Activated CD8-positive, alpha-beta T cell treated with anti-CD3 and anti-CD28 coated beads, Interleukin-2, amount 10 ng/mL, durations not matched to agents 7 days and 5 days (primary cell): ENCODE data around the gene MANSC1. TPM values are rescaled to one million over a fixed set of nuclear protein-coding genes. Genes with fewer than 3 reads are reported as not detected.
"Not testable (repeated sequence)": the region's sequence is repeated elsewhere in the genome, so short reads cannot be mapped to it uniquely, and the experiment has no call there.

Experiments used
- ATAC-seq: fragments of 150-1000 bp; cut with Tn5 transposase; one replicate; pipeline ENCODE4 v1.10.0; 2021; ENCODE audit warnings: moderate library complexity
- CTCF ChIA-PET: fragments of 350-600 bp; sonication (Branson Sonifier 250); formaldehyde crosslinking; loops from one replicate; lab custom pipeline; 2021; ENCODE audit warnings: antibody characterized with exemption; lab: Charles Lee
- POLR2A ChIA-PET: fragments of 350-600 bp; sonication (Branson Sonifier 250); formaldehyde crosslinking; loops from one replicate; lab custom pipeline; 2021; ENCODE audit warnings: antibody characterized with exemption; lab: Charles Lee
- DNase-seq: peaks from one replicate; pipeline ENCODE4 v3.0.0-alpha.2; 2020
- H3K27ac Mint-ChIP-seq: one replicate; pipeline ENCODE4 v1.8.0; 2021; ENCODE audit warnings: mild to moderate bottlenecking, mixed read lengths
- H3K27me3 Mint-ChIP-seq: one replicate; pipeline ENCODE4 v1.8.0; 2021; ENCODE audit warnings: low read depth, mixed read lengths
- H3K36me3 Mint-ChIP-seq: one replicate; pipeline ENCODE4 v1.8.0; 2021; ENCODE audit warnings: low read depth, mixed read lengths
- H3K4me1 Mint-ChIP-seq: one replicate; pipeline ENCODE4 v1.8.0; 2021; ENCODE audit warnings: low read depth, mixed read lengths
- H3K4me3 Mint-ChIP-seq: one replicate; pipeline ENCODE4 v1.8.0; 2021; ENCODE audit warnings: mild to moderate bottlenecking, mixed read lengths
- H3K9me3 Mint-ChIP-seq: one replicate; pipeline ENCODE4 v1.8.0; 2022; ENCODE audit warnings: mixed read lengths; ENCODE audit not compliant: insufficient read depth
- total RNA-seq, 2 experiments: library from RNA; stranded (reverse); gene quantifications; one replicate each; pipeline ENCODE4 v1.2.3, GENCODE V29; 2021

The MANSC1 gene
- total RNA-seq, 2 experiments from 2014 or later: 0.13 TPM; not detected in 1

- Mint-ChIP-seq H3K9me3 (no peaks in the 10 kb centered on the region), H3K36me3 (no peaks in the 10 kb centered on the region), H3K4me3 (no peak overlapping the region), H3K27ac (no peak overlapping the region), H3K27me3 (peaks cover 14% of the 10 kb centered on the region), H3K4me1 (peaks cover 7% of the 10 kb centered on the region)
- ATAC-seq (no peak), DNase-seq (no peak)
- ChIA-PET POLR2A (no interaction called here), CTCF (no interaction called here)
Measured at GRCh38 chr12:12323118-12323517, 26.9 kb downstream of the MANSC1 start.

GRCh38 chr12:12319451-12320183 lies 30.4 kb downstream of the MANSC1 start:
- DNase-seq: no peak
- ChIA-PET POLR2A (no interaction called here), CTCF (interaction anchor here (0.9 kb wide), 1 partner anchor 8 kb away, joined by 3 read pairs; no protein-coding TSS in a partner anchor)
- Mint-ChIP-seq H3K4me1 (no peaks in the 10 kb centered on the region), H3K27ac (no peak overlapping the region), H3K36me3 (no peaks in the 10 kb centered on the region), H3K27me3 (peaks cover 14% of the 10 kb centered on the region), H3K4me3 (no peak overlapping the region), H3K9me3 (no peaks in the 10 kb centered on the region)
- no peak for ATAC-seq

GRCh38 chr12:12315838-12316237 lies 34.2 kb downstream of the MANSC1 start:
- peaks cover 9% of the 10 kb centered on the region for H3K27me3 Mint-ChIP-seq
- no peak for DNase-seq
- no peak overlapping the region for H3K27ac Mint-ChIP-seq
- no peaks in the 10 kb centered on the region for H3K36me3 Mint-ChIP-seq
- ATAC-seq: no peak
- CTCF ChIA-PET: no interaction called here
- H3K4me3 Mint-ChIP-seq: no peak overlapping the region
- POLR2A ChIA-PET: no interaction called here
- no peaks in the 10 kb centered on the region for H3K9me3 Mint-ChIP-seq
- no peaks in the 10 kb centered on the region for H3K4me1 Mint-ChIP-seq

- H3K27me3 Mint-ChIP-seq, H3K36me3 Mint-ChIP-seq, DNase-seq, ATAC-seq, H3K4me3 Mint-ChIP-seq, H3K27ac Mint-ChIP-seq, H3K9me3 Mint-ChIP-seq, H3K4me1 Mint-ChIP-seq, CTCF ChIA-PET, POLR2A ChIA-PET: not testable (repeated sequence)
Measured at GRCh38 chr12:12310695-12311094, 39.3 kb downstream of the MANSC1 start.

- ATAC-seq (no peak), DNase-seq (no peak)
- POLR2A ChIA-PET: no interaction called here
Measured at GRCh38 chr12:12305568-12306300, 44.3 kb downstream of the MANSC1 start.

GRCh38 chr12:12302976-12303375 lies 47.1 kb downstream of the MANSC1 start:
- Mint-ChIP-seq H3K4me3 (no peak overlapping the region), H3K27me3 (peaks cover 11% of the 10 kb centered on the region), H3K4me1 (peaks cover 4% of the 10 kb centered on the region), H3K27ac (no peak overlapping the region), H3K36me3 (no peaks in the 10 kb centered on the region), H3K9me3 (no peaks in the 10 kb centered on the region)
- POLR2A ChIA-PET: no interaction called here
- CTCF ChIA-PET: no interaction called here
- ATAC-seq (no peak), DNase-seq (no peak)

More at GRCh38 chr12:12305568-12306300, 44.3 kb downstream of the MANSC1 start:
- H3K27me3 Mint-ChIP-seq: peaks cover 9% of the 10 kb centered on the region
- H3K27ac Mint-ChIP-seq: no peak overlapping the region
- no peaks in the 10 kb centered on the region for H3K9me3 Mint-ChIP-seq
- no peaks in the 10 kb centered on the region for H3K36me3 Mint-ChIP-seq
- CTCF ChIA-PET: interaction anchor here (1.1 kb wide), 1 partner anchor 22 kb away, joined by 4 read pairs; no protein-coding TSS in a partner anchor
- no peak overlapping the region for H3K4me3 Mint-ChIP-seq
- peaks cover 4% of the 10 kb centered on the region for H3K4me1 Mint-ChIP-seq

GRCh38 chr12:12301122-12301521 lies 48.9 kb downstream of the MANSC1 start:
- ChIA-PET CTCF (no interaction called here), POLR2A (no interaction called here)
- no peak overlapping the region for H3K27ac Mint-ChIP-seq
- ATAC-seq: no peak
- H3K4me3 Mint-ChIP-seq: no peak overlapping the region
- no peak for DNase-seq
- H3K4me1 Mint-ChIP-seq: peaks cover 2% of the 10 kb centered on the region
- no peaks in the 10 kb centered on the region for H3K9me3 Mint-ChIP-seq
- peaks cover 12% of the 10 kb centered on the region for H3K27me3 Mint-ChIP-seq
- no peaks in the 10 kb centered on the region for H3K36me3 Mint-ChIP-seq

DNA sequence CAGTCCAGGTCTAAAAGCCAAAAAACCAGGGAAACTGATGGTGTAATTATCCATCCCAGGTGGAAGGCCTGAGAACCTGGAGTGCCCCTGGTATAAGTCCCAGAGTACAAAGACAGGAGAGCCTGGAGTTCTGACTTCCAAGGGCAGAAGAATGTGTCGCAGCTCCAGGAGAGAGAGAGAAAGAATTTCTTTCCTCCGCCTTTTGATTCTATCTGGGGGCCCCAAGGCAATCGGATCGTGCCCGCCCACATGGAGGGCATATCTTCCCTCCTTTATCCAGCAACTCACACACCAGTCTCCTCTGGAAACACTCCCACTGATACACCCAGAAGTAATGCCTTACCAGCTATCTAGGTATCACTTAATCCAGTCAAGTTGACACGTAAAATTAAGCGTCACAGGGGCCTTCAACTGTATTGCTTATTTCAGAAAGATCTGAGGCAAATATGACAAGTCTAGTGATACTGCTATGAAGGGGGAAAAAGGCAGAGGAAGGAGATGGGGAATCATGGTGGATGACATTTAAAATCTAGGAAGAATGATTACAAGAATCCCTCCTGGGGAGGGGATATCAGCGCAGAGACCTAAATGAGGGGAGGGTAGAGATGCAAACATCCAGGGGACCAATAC lies 52.7 kb downstream of the MANSC1 start:
- H3K36me3 Mint-ChIP-seq: no peaks in the 10 kb centered on the region
- H3K27ac Mint-ChIP-seq: no peak overlapping the region
- CTCF ChIA-PET: no interaction called here
- H3K4me1 Mint-ChIP-seq: no peaks in the 10 kb centered on the region
- H3K27me3 Mint-ChIP-seq: peaks cover 6% of the 10 kb centered on the region
- ATAC-seq (no peak), DNase-seq (no peak)
- POLR2A ChIA-PET: no interaction called here
- H3K4me3 Mint-ChIP-seq: no peak overlapping the region
- H3K9me3 Mint-ChIP-seq: no peaks in the 10 kb centered on the region

GRCh38 chr12:12294215-12295005 lies 55.6 kb downstream of the MANSC1 start:
- POLR2A ChIA-PET: no interaction called here
- ATAC-seq (no peak), DNase-seq (no peak)
- no peaks in the 10 kb centered on the region for H3K36me3 Mint-ChIP-seq
- H3K27me3 Mint-ChIP-seq: peaks cover 6% of the 10 kb centered on the region
- H3K27ac Mint-ChIP-seq: no peak overlapping the region
- H3K4me1 Mint-ChIP-seq: no peaks in the 10 kb centered on the region
- H3K9me3 Mint-ChIP-seq: no peaks in the 10 kb centered on the region
- H3K4me3 Mint-ChIP-seq: no peak overlapping the region
- CTCF ChIA-PET: no interaction called here

GRCh38 chr12:12290206-12290605 lies 59.8 kb downstream of the MANSC1 start:
- POLR2A ChIA-PET: no interaction called here
- no peaks in the 10 kb centered on the region for H3K36me3 Mint-ChIP-seq
- H3K4me1 Mint-ChIP-seq: no peaks in the 10 kb centered on the region
- H3K27ac Mint-ChIP-seq: no peak overlapping the region
- H3K9me3 Mint-ChIP-seq: no peaks in the 10 kb centered on the region
- H3K4me3 Mint-ChIP-seq: no peak overlapping the region
- ATAC-seq: no peak
- CTCF ChIA-PET: interaction anchor here (1.1 kb wide), 1 partner anchor 22 kb away, joined by 3 read pairs; no protein-coding TSS in a partner anchor
- no peak for DNase-seq
- H3K27me3 Mint-ChIP-seq: peaks cover 5% of the 10 kb centered on the region

- H3K27me3 Mint-ChIP-seq: peaks cover 19% of the 10 kb centered on the region
- no peak overlapping the region for H3K27ac Mint-ChIP-seq
- no peaks in the 10 kb centered on the region for H3K36me3 Mint-ChIP-seq
- CTCF ChIA-PET: no interaction called here
- no peak for DNase-seq
- POLR2A ChIA-PET: no interaction called here
- H3K4me1 Mint-ChIP-seq: no peaks in the 10 kb centered on the region
- H3K4me3 Mint-ChIP-seq: no peak overlapping the region
- H3K9me3 Mint-ChIP-seq: no peaks in the 10 kb centered on the region
- no peak for ATAC-seq
Measured at GRCh38 chr12:12286441-12286840, 63.6 kb downstream of the MANSC1 start.
